Activated CD4-positive, alpha-beta T cell treated with anti-CD3 and anti-CD28 coated beads, Interleukin-2, amount 50 U/mL, for 4 hours (primary cell): ENCODE measurements around the gene PLAC8.
"Not testable (repeated sequence)": the region's sequence is repeated elsewhere in the genome, so short reads cannot be mapped to it uniquely, and the experiment has no call there.

Experiments
- DNase-seq, 2 experiments: peaks; one replicate each; pipeline ENCODE4 v3.0.0-alpha.2; 2020

PLAC8 gene

DNA sequence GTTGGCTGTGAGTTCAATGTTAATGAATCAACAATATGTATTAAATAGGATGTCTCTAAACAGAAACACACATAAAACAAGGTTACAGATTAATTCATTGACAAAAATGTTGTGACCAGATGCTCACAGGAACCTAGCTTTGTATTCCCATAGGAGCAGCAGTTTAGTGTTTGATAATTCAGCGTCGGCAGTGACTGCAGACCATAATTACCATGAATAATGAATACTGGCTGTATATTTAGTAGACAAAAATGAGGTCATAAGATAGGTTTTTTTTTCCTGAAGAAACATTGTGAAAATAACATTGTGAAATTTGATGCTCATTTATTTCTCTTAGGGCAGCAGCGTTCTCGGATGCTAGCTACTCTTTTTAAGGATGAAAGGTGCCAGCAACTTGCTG, 51.8 kb downstream of the PLAC8 start:
- no peak for DNase-seq

DNA sequence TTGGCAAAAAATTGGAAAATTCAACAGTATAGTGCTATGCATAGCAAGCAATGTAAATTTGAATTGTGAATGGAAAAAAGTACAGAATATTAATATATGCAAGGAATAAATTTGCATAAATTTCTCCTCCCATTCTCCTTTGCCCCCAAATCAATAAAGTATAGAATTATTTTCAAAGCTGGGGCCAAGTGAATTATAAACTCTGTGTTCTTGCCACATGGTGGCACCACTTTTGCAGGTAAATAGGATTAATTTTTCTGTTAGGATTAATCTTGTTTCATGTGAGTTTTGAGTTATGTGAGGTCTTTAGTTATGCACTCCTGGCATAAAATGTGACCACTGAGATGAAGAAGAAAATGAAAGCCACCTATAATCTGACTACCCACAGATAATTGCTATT, 59.6 kb downstream of the PLAC8 start:
- no peak for DNase-seq

DNA sequence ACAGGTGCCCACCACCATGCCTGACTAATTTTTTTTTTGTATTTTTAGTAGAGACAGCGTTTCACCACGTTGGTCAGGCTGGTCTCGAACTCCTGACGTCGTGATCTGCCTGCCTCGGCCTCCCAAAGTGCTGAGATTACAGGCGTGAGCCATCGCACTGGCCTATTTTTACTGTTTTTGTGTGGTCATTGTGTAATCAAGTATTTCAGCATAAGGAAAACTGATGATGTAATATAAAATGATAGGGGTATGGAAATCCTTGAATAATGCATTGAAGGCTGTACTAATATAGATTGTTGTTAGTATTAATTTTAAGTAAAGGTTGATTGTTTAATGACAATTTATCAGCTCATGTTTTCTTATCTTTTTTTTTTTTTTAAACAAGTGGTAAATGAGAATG, 65.7 kb downstream of the PLAC8 start:
- DNase-seq: not testable (repeated sequence)

DNA sequence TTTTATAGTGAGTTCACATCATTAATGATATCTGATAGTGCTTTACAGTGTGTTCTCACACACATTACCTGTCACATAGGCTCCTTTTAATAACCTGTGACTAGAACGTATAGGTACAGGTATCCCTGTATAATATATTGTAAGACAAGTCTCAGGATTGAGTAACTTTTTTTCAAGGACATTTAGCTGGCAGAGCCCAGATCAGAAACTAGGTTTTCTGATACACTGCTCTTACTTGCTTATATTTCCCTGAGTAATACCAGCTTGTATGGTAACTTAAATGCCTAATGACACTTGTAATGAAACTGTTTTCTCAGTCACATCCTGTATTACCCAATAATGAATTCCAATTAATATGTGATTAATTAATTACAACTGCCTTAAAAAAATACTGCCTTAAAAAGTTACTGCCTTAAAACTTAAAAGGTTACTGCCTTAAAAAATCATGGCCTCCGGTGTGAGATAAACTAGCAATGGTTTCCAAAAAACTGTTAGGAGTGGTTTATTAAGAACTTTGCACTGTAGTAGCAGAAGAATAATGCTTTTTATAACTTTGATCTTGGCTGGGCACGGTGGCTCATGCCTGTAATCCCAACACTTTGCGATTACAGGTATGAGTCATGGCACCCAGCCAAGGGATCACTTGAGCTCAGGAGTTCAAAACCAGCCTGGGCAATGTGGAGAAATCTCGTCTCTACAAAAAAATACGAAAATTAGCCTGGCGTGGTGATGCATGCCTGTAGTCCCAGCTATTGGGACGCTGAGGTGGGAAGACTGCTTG, 67.6 kb downstream of the PLAC8 start:
- DNase-seq: no peak

DNA sequence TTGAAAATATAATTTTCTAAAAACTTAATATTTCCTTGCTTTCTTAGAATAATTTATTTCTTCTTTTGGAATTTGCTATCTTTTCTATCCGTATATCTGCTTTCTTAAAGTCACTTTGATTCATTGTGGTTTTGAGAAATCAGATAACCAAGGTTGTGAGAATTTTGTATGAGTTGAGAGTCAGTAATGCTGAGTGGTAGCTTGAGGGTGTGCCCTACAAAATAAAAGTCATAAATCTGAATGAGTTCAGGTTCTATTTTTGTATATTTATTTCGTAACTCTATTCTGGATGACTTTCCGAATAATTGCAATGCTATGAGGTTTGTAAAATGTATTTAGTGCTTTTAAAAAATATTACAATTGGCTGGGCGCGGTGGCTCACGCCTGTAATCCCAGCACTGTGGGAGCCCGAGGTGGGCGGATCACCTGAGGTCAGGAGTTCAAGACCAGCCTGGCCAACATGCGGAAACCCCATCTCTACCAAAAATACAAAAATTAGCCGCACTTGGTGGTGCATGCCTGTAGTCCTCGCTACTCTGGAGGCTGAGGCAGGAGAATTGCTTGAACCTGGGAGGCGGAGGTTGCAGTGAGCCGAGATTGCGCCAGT, 70.6 kb downstream of the PLAC8 start:
- DNase-seq: no peak

DNA sequence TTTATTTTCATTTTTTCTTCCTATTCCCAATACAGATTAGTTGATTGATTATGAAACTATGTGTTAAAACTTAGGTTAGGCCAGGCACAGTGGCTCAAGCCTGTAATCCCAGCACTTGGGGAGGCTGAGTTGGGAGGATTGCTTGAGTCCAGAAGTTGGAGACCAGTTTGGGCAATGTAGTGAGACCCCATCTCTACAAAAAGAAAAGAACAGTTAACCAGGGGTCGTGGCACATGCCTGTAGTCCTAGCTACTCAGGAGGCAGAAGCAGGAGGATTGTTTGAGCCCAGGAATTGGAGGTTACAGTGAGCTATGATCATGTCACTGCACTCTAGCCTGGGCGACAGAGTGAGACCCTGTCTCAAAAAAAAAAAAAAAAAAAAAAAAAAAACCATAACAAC, 71.4 kb downstream of the PLAC8 start:
- DNase-seq: not testable (repeated sequence)

DNA sequence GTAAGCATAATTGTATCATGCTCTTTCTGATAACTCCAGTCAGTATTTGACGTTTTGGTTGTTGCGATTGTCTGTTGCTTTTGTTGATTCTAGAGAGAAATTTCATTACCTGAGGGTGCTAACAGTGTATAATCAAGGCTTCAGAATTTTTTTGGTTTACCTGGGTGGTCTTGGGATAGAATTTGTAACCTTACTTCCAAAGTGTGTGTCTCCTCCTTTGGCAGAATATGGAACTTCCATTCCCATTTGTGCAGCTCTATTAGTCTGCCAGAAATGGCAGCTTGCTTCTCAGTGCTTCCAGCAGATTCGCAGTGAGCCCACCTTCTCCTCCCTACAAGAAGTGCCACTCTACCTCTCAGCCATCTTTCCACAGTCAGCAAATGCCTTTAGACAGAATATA, 74.3 kb downstream of the PLAC8 start:
- no peak for DNase-seq
